Mesenchymal stem cell (in vitro differentiated cells and primary cell): ENCODE results near the gene FURIN.
"Not testable (repeated sequence)": the region's sequence is repeated elsewhere in the genome, so short reads cannot be mapped to it uniquely, and the experiment has no call there.

Experiments used
- DNase-seq: peaks from one replicate; pipeline ENCODE4 v3.0.0-alpha.2; 2013
- H2AFZ ChIP-seq: one replicate; pipeline ENCODE4 v1.6.1; 2013; ENCODE audit warnings: low read depth, mild to moderate bottlenecking, control low read depth, inconsistent platforms, low read length, moderate library complexity
- H2AK5ac ChIP-seq: 2 replicates; pipeline ENCODE4 v1.6.1; 2013; ENCODE audit warnings: low read length, moderate library complexity, mild to moderate bottlenecking, inconsistent platforms; ENCODE audit not compliant: severe bottlenecking
- H2BK120ac ChIP-seq: one replicate; pipeline ENCODE4 v1.6.1; 2013; ENCODE audit warnings: low read depth, mild to moderate bottlenecking, inconsistent platforms, low read length, moderate library complexity
- H2BK12ac ChIP-seq, 2 experiments: one replicate each; pipeline ENCODE4 v1.6.1; 2013; ENCODE audit warnings: inconsistent platforms in 2 of 2, low read length in 2 of 2, mild to moderate bottlenecking in 2 of 2, moderate library complexity in 2 of 2, control low read depth in 1 of 2
- H2BK15ac ChIP-seq: one replicate; pipeline ENCODE4 v1.6.1; 2013; ENCODE audit warnings: mild to moderate bottlenecking, low read depth, inconsistent platforms; ENCODE audit not compliant: poor library complexity, severe bottlenecking
- H2BK5ac ChIP-seq: 2 replicates; pipeline ENCODE4 v1.6.1; 2013; ENCODE audit warnings: low read depth, mild to moderate bottlenecking, low read length, control low read depth, inconsistent platforms; ENCODE audit not compliant: poor library complexity, severe bottlenecking
- H3K14ac ChIP-seq, 2 experiments: one replicate each; pipeline ENCODE4 v1.6.1; 2013; ENCODE audit warnings: inconsistent platforms in 2 of 2, low read length in 2 of 2, control low read depth in 1 of 2, mild to moderate bottlenecking in 1 of 2, moderate library complexity in 1 of 2
- H3K18ac ChIP-seq, 2 experiments: one replicate each; pipeline ENCODE4 v1.6.1; 2013; ENCODE audit warnings: inconsistent platforms in 2 of 2, low read length in 2 of 2, control low read depth in 1 of 2, low read depth in 1 of 2, mild to moderate bottlenecking in 1 of 2
- H3K23ac ChIP-seq, 2 experiments: one replicate each; pipeline ENCODE4 v1.6.1; 2013; ENCODE audit warnings: inconsistent platforms in 2 of 2, low read length in 2 of 2, mild to moderate bottlenecking in 2 of 2, moderate library complexity in 2 of 2, control low read depth in 1 of 2
- H3K27ac ChIP-seq: 2 replicates; pipeline ENCODE4 v1.5.1; 2013; ENCODE audit warnings: mild to moderate bottlenecking, moderate library complexity, low read length, control low read depth, inconsistent platforms; ENCODE audit not compliant: poor library complexity, severe bottlenecking
- H3K27me3 ChIP-seq, 2 experiments: 2 replicates each; pipeline versions ENCODE4 v1.6.1 to v1.7.0; 2013; ENCODE audit warnings: low read length in 2 of 2, mild to moderate bottlenecking in 2 of 2, moderate library complexity in 2 of 2, control low read depth in 1 of 2, inconsistent platforms in 1 of 2; ENCODE audit not compliant: control insufficient read depth in 1 of 2, insufficient read depth in 1 of 2
- H3K36me3 ChIP-seq, 2 experiments: 2 replicates each; pipeline versions ENCODE4 v1.6.1 to v1.7.0; 2013; ENCODE audit warnings: low read length in 2 of 2, control low read depth in 1 of 2, inconsistent platforms in 1 of 2, low read depth in 1 of 2, mild to moderate bottlenecking in 1 of 2; ENCODE audit not compliant: insufficient read depth in 2 of 2, control insufficient read depth in 1 of 2
- H3K4ac ChIP-seq, 2 experiments: one replicate each; pipeline ENCODE4 v1.6.1; 2013; ENCODE audit warnings: inconsistent platforms in 2 of 2, low read length in 2 of 2, mild to moderate bottlenecking in 2 of 2, moderate library complexity in 2 of 2, control low read depth in 1 of 2, low read depth in 1 of 2
- H3K4me1 ChIP-seq: 2 replicates; pipeline ENCODE4 v1.6.1; 2013; ENCODE audit warnings: low read depth, low read length, control low read depth; ENCODE audit not compliant: control insufficient read depth, insufficient read depth
- H3K4me2 ChIP-seq: 2 replicates; pipeline ENCODE4 v1.6.1; 2013; ENCODE audit warnings: low read length, mild to moderate bottlenecking, inconsistent platforms; ENCODE audit not compliant: poor library complexity, severe bottlenecking
- H3K4me3 ChIP-seq, 2 experiments: 2 replicates each; pipeline versions ENCODE4 v1.5.1 to v1.7.0; 2013; ENCODE audit warnings: low read length in 2 of 2, mild to moderate bottlenecking in 2 of 2, control low read depth in 1 of 2, low read depth in 1 of 2; ENCODE audit not compliant: insufficient read depth in 1 of 2
- H3K79me1 ChIP-seq: replicated peaks from 2 replicates; pipeline ENCODE4 v1.6.1; 2013; ENCODE audit warnings: mild to moderate bottlenecking, control low read depth, low read length, inconsistent platforms; ENCODE audit not compliant: poor library complexity, severe bottlenecking
- H3K9ac ChIP-seq: 2 replicates; pipeline ENCODE4 v1.7.0; 2013; ENCODE audit warnings: mild to moderate bottlenecking, low read length, moderate library complexity
- H3K9me3 ChIP-seq: 2 replicates; pipeline ENCODE4 v1.7.0; 2013; ENCODE audit warnings: mild to moderate bottlenecking, low read length; ENCODE audit not compliant: control insufficient read depth
- H4K8ac ChIP-seq: one replicate; pipeline ENCODE4 v1.6.1; 2013; ENCODE audit warnings: inconsistent platforms, mild to moderate bottlenecking, low read length, moderate library complexity
- H4K91ac ChIP-seq: one replicate; pipeline ENCODE4 v1.6.1; 2013; ENCODE audit warnings: mild to moderate bottlenecking, low read length, inconsistent platforms
- WGBS: methylation state at CpG from one replicate; pipeline ENCODE4 v1.1.7; 2013; ENCODE audit warnings: mixed read lengths; 5-methylcytosine and 5-hydroxymethylcytosine counted together

The FURIN gene

DNA sequence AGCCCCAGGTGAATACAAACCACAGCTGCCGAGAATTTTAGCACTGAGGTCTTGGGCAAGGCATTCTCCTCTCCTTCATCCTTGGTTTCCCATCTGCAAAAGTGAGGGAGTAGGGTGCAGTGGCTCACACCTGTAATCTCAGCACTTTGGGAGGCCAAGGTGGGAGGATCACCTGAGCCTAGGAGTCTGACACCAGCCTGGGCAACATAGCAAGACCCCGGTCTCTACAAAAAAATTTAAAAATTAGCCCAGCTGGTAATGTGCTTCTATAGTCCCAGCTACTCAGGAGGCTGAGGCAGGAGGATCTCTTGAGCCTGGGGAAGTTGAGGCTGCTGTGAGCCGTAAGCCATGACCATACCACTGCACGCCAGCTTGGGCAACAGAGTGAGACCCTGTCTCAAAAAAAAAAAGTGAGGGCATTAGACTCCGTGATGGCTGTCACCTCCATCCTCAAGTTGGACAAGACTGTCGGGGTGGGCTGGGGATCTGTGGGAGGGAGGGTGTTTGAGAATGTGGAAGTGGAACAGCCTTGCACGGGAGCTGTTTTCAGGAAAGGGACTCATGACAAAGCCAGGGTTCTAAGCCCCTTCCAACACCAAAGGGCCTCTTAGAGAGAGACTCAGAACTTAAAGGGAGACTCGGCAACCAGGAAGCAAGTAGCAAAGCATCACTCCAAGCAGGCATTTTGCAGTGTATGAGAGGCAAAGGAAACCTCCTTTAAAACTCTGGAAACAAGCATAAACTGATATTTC lies 46.0 kb upstream of the FURIN start:
- no peaks in the 10 kb centered on the region for H3K79me1 ChIP-seq
- H2BK12ac ChIP-seq = no peak overlapping the region
- no peak overlapping the region for H3K18ac ChIP-seq
- H2BK5ac ChIP-seq = no peak overlapping the region
- H3K9me3 ChIP-seq = no peaks in the 10 kb centered on the region
- H2BK120ac ChIP-seq = no peak overlapping the region
- H4K91ac ChIP-seq = no peak overlapping the region
- no peak overlapping the region for H3K27ac ChIP-seq
- 88% methylated on average over 7 of the region's 8 CpGs for whole genome bisulfite sequencing
- no peak for DNase-seq
- no peak overlapping the region for H3K4ac ChIP-seq
- no peak overlapping the region for H3K4me2 ChIP-seq
- peak overlapping the region; percentile 61 for H4K8ac ChIP-seq
- no peak overlapping the region for H3K23ac ChIP-seq
- no peak overlapping the region for H3K9ac ChIP-seq
- no peaks in the 10 kb centered on the region for H3K36me3 ChIP-seq
- H3K27me3 ChIP-seq = peaks cover 4 to 43% of the 10 kb centered on the region in 2 experiments
- no peak overlapping the region for H3K4me3 ChIP-seq
- H2AFZ ChIP-seq = no peak overlapping the region
- H2AK5ac ChIP-seq = no peak overlapping the region
- H3K4me1 ChIP-seq = no peaks in the 10 kb centered on the region
- H2BK15ac ChIP-seq = no peak overlapping the region
- no peak overlapping the region for H3K14ac ChIP-seq

- Histone ChIP-seq H3K79me1 (no peaks in the 10 kb centered on the region), H2BK5ac (no peak overlapping the region), H2AFZ (no peak overlapping the region), H3K27me3 (peaks cover 4 to 42% of the 10 kb centered on the region in 2 experiments), H2AK5ac (no peak overlapping the region), H3K14ac (no peak overlapping the region), H3K18ac (no peak overlapping the region), H2BK12ac (no peak overlapping the region), H3K4me3 (no peak overlapping the region), H2BK15ac (no peak overlapping the region), H3K23ac (no peak overlapping the region), H3K4ac (no peak overlapping the region), H2BK120ac (no peak overlapping the region), H4K8ac (no peak overlapping the region), H3K4me2 (no peak overlapping the region), H3K36me3 (no peaks in the 10 kb centered on the region), H3K9me3 (no peaks in the 10 kb centered on the region), H3K4me1 (no peaks in the 10 kb centered on the region), H4K91ac (no peak overlapping the region), H3K9ac (no peak overlapping the region), H3K27ac (no peak overlapping the region)
- WGBS = 89% methylated on average over 7 of the region's 7 CpGs
- DNase-seq = no peak
These were observed 44.9 kb upstream of the FURIN start for GRCh38 chr15:90823455-90823974.

DNA sequence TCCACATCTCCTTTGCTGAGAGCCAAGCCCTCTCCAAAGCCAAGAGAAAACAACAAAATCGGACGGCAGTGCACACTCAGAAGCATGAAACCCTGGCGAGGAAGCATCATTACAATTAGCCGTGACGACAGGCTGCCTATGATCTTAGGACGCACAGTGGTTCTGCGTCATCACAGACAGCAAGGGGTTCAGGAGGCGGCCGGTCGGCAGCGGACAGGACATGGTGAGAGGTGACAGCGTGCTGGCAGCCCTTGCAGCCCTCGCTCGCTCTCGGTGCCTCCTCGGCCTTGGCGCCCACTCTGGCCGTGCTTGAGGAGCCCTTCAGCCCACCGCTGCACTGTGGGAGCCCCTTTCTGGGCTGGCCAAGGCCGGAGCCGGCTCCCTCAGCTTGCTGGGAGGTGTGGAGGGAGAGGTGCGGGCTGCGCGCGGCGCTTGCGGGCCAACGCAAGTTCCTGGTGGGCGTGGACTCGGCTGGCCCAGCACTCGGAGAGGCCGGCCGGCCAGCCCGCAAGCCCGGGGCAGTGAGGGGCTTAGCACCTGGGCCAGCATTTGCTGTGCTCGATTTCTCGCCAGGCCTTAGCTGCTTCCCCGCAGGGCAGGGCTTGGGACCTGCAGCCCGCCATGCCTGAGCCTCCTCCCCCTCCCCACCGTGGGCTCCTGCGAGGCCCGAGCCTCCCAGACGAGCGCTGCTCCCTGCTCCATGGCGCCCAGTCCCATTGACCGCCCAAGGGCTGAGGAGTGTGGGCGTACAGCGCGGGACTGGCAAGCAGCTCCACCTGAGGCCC lies 43.1 kb upstream of the FURIN start:
- WGBS = 97% methylated on average over 49 of the region's 49 CpGs

DNA sequence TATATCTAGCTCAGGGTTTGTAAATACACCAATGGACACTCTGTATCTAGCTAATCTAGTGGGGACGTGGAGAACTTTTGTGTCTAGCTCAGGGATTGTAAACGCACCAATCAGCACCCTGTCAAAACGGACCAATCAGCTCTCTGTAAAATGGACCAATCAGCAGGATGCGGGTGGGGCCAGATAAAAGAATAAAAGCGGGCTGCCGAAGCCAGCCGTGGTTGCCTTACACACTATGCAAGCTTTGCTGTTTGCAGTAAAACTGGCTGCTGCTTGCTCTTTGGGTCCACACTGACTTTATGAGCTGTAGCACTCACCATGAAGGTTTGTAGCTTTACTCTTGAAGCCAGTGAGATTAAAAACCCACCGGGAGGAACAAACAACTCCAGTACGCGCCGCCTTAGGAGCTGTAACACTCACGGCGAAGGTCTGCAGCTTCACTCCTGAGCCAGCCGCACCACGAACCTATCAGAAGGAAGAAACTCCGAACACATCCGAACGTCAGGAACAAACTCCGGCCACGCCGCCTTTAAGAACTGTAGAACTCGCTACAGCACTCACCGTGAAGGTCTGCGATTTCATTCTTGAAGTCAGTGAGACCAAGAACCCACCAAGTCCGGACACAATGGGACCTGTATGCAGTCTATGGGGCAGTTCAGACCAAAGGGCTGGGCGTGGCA lies 42.0 kb upstream of the FURIN start:
- H2AFZ ChIP-seq, H3K36me3 ChIP-seq, H3K4me1 ChIP-seq, H2BK120ac ChIP-seq, H2BK5ac ChIP-seq, H3K14ac ChIP-seq, H3K4me2 ChIP-seq, H3K9me3 ChIP-seq, DNase-seq, H3K79me1 ChIP-seq, H4K91ac ChIP-seq, H2AK5ac ChIP-seq, H3K4ac ChIP-seq, H3K9ac ChIP-seq, H2BK15ac ChIP-seq, H2BK12ac ChIP-seq, H3K23ac ChIP-seq, H4K8ac ChIP-seq, H3K27ac ChIP-seq, H3K18ac ChIP-seq, H3K4me3 ChIP-seq: not testable (repeated sequence)
- 96% methylated on average over 26 of the region's 26 CpGs for WGBS
- H3K27me3 ChIP-seq = peaks cover 4 to 32% of the 10 kb centered on the region in 2 experiments

More for the DNA sequence above, 43.1 kb upstream of the FURIN start:
- not testable (repeated sequence) for H3K4me1 ChIP-seq, H2AK5ac ChIP-seq, H3K36me3 ChIP-seq, H2BK120ac ChIP-seq, H3K79me1 ChIP-seq, H3K23ac ChIP-seq, H3K4ac ChIP-seq, DNase-seq, H2BK12ac ChIP-seq, H2BK5ac ChIP-seq, H2AFZ ChIP-seq, H2BK15ac ChIP-seq, H4K8ac ChIP-seq, H3K18ac ChIP-seq, H4K91ac ChIP-seq, H3K27ac ChIP-seq, H3K4me3 ChIP-seq, H3K4me2 ChIP-seq, H3K9me3 ChIP-seq, H3K9ac ChIP-seq
- H3K14ac ChIP-seq = peak overlapping the region in 1 of 2 experiments; percentile 49
- H3K27me3 ChIP-seq = peaks cover 4 to 36% of the 10 kb centered on the region in 2 experiments
